Measurements from ENCODE around the gene KLF5. TPM values are rescaled to one million over a fixed set of nuclear protein-coding genes. Genes with fewer than 3 reads are reported as not detected.
"Not testable (repeated sequence)": the region's sequence is repeated elsewhere in the genome, so short reads cannot be mapped to it uniquely, and the experiment has no call there.

The KLF5 gene
- total RNA-seq, 4 donors from 2014 or later: 9.8 to 15.6 (median 10.9) TPM

DNA sequence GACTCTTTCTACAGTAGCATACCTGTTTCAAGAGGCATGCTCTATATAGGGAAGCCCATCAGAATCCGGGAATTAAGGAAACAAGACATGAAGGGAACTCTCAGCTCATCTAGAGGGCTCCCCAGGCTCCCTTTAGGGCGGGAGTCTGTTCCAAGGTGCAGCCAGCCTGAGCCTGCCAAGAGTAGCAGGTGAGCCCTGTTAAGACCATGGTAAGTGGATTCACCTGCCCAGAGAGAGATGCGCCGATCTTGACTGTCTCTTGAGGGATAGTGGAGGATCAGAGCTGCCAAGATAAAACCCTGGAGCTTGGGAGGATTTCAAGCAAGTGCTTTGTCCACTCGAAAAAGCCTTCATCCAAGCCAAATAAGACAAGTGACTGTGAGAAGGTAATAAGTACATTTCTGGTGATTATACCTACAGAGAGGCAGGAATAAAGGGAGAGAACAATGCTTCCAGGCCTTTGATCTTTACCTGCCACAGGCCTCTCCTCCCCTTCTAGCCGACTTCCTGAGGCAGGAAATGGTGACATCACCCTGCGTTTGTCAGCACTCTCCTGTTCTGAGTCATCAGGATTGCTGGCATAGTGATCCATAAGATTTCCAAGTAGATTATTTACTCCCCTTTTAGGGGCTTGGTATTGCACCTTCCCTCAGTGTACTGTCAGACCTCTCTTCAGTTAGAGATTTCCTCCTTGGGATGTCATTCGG lies 31.5 kb downstream of the KLF5 start:
- no peaks in the 10 kb centered on the region for H3K36me3 ChIP-seq
- H3K4me1 ChIP-seq: no peaks in the 10 kb centered on the region
- DNase-seq: no peak
- no peak for ATAC-seq
- intact Hi-C loops (cut with DNase I; ENCODE audit: low total_unique reads) (no loop called here), in situ Hi-C loops (cut with MboI; ENCODE audit: low sequenced_read_pairs in 4 of 4) (no loop called here)
- no peak overlapping the region for H3K4me3 ChIP-seq
- H3K9me3 ChIP-seq: peaks cover 0 to 4% (median 0%) of the 10 kb centered on the region in 3 donors
- no peak for TF ChIP-seq CTCF (IDR thresholded peaks at IDR 0.05 in 4 of 5, conservative IDR thresholded peaks at IDR 0.05 in 1 of 5)
- TF ChIP-seq POLR2A (IDR thresholded peaks at IDR 0.05): no peak
- H3K27me3 ChIP-seq: no peaks in the 10 kb centered on the region
- H3K27ac ChIP-seq: no peak overlapping the region

GRCh38 chr13:73090823-73091187 lies 32.0 kb downstream of the KLF5 start:
- in situ Hi-C loops (cut with MboI; ENCODE audit: low sequenced_read_pairs in 4 of 4): no loop called here
- ATAC-seq (no peak), DNase-seq (no peak)
- TF ChIP-seq POLR2A (IDR thresholded peaks at IDR 0.05) (no peak), CTCF (IDR thresholded peaks at IDR 0.05 in 4 of 5, conservative IDR thresholded peaks at IDR 0.05 in 1 of 5) (no peak)
- intact Hi-C loops (cut with DNase I; ENCODE audit: low total_unique reads): no loop called here
- Histone ChIP-seq H3K4me1 (no peaks in the 10 kb centered on the region), H3K4me3 (no peak overlapping the region), H3K9me3 (peaks cover 0 to 4% (median 0%) of the 10 kb centered on the region in 3 donors), H3K27ac (no peak overlapping the region), H3K36me3 (no peaks in the 10 kb centered on the region), H3K27me3 (no peaks in the 10 kb centered on the region)

- no peak for ATAC-seq
Measured at GRCh38 chr13:73092829-73093228, 34.0 kb downstream of the KLF5 start.

GRCh38 chr13:73096173-73096572 lies 37.4 kb downstream of the KLF5 start:
- DNase-seq: no peak
- Histone ChIP-seq H3K27ac (no peak overlapping the region), H3K4me3 (no peak overlapping the region), H3K4me1 (no peaks in the 10 kb centered on the region), H3K36me3 (no peaks in the 10 kb centered on the region), H3K9me3 (no peaks in the 10 kb centered on the region), H3K27me3 (no peaks in the 10 kb centered on the region)
- in situ Hi-C loops (cut with MboI; ENCODE audit: low sequenced_read_pairs in 4 of 4): no loop called here
- no peak for TF ChIP-seq POLR2A (IDR thresholded peaks at IDR 0.05)
- no peak for TF ChIP-seq CTCF (IDR thresholded peaks at IDR 0.05 in 4 of 5, conservative IDR thresholded peaks at IDR 0.05 in 1 of 5)
- ATAC-seq: no peak
- intact Hi-C loops (cut with DNase I; ENCODE audit: low total_unique reads): no loop called here

More at GRCh38 chr13:73092829-73093228, 34.0 kb downstream of the KLF5 start:
- Histone ChIP-seq H3K4me3 (no peak overlapping the region), H3K27ac (no peak overlapping the region), H3K27me3 (no peaks in the 10 kb centered on the region), H3K36me3 (no peaks in the 10 kb centered on the region), H3K9me3 (peaks cover 0 to 4% (median 0%) of the 10 kb centered on the region in 3 donors), H3K4me1 (no peaks in the 10 kb centered on the region)
- TF ChIP-seq POLR2A (IDR thresholded peaks at IDR 0.05) (no peak), CTCF (IDR thresholded peaks at IDR 0.05 in 4 of 5, conservative IDR thresholded peaks at IDR 0.05 in 1 of 5) (no peak)
- no peak for DNase-seq
- intact Hi-C loops (cut with DNase I; ENCODE audit: low total_unique reads): no loop called here
- in situ Hi-C loops (cut with MboI; ENCODE audit: low sequenced_read_pairs in 4 of 4): no loop called here

GRCh38 chr13:73096638-73097037 lies 37.8 kb downstream of the KLF5 start:
- no peaks in the 10 kb centered on the region for H3K36me3 ChIP-seq
- no peak for TF ChIP-seq CTCF (IDR thresholded peaks at IDR 0.05 in 4 of 5, conservative IDR thresholded peaks at IDR 0.05 in 1 of 5)
- no peak for TF ChIP-seq POLR2A (IDR thresholded peaks at IDR 0.05)
- no peaks in the 10 kb centered on the region for H3K27me3 ChIP-seq
- DNase-seq (no peak), ATAC-seq (no peak)
- no peak overlapping the region for H3K4me3 ChIP-seq
- in situ Hi-C loops (cut with MboI; ENCODE audit: low sequenced_read_pairs in 4 of 4) (no loop called here), intact Hi-C loops (cut with DNase I; ENCODE audit: low total_unique reads) (no loop called here)
- no peak overlapping the region for H3K27ac ChIP-seq
- no peaks in the 10 kb centered on the region for H3K4me1 ChIP-seq
- H3K9me3 ChIP-seq: no peaks in the 10 kb centered on the region

DNA sequence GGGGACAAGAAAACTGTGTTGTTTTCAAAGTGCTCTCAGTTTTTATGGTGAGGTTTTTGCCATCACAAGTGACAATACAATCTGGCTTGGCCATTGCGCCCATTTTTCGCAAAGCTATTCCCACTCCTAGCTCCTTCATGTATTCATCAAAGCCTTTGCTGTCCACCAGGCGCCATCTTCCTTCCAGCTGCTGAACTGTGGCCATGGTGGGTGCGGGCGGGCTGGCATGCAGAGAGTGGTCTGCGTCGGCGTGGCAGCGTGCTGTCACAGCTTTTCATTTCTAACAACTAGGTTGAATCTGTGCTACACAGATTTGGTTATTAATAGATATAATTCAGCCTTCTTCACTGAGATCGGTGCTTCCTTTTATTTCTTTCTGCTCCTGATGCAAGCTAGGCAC lies 42.0 kb downstream of the KLF5 start:
- H3K4me1 ChIP-seq; ATAC-seq; DNase-seq; H3K27ac ChIP-seq; H3K36me3 ChIP-seq; intact Hi-C loops (cut with DNase I; ENCODE audit: low total_unique reads); in situ Hi-C loops (cut with MboI; ENCODE audit: low sequenced_read_pairs in 4 of 4); H3K4me3 ChIP-seq; H3K9me3 ChIP-seq; H3K27me3 ChIP-seq: not testable (repeated sequence)
